Measurements from ENCODE around the gene TEX14. TPM values are rescaled to one million over a fixed set of nuclear protein-coding genes. Genes with fewer than 3 reads are reported as not detected.

Gene TEX14
- total RNA-seq, 3 donors from 2014 or later: 0.16 to 0.33 (median 0.29) TPM

GRCh38 chr17:58507123-58507634 lies 184.7 kb downstream of the TEX14 start:
- no peak for TF ChIP-seq POLR2AphosphoS5 (IDR thresholded peaks at IDR 0.05)
- TF ChIP-seq CTCF (IDR thresholded peaks at IDR 0.05): no peak
- TF ChIP-seq POLR2A (IDR thresholded peaks at IDR 0.05): no peak
- Histone ChIP-seq H3K36me3 (peaks cover 16% of the 10 kb centered on the region), H3K9me3 (no peaks in the 10 kb centered on the region), H3K27me3 (no peaks in the 10 kb centered on the region), H3K4me3 (no peak overlapping the region), H3K4me1 (no peaks in the 10 kb centered on the region), H3K27ac (no peak overlapping the region)
- intact Hi-C loops (cut with DNase I; ENCODE audit: low total_unique reads): loop anchor here (5.0 kb wide), 1 partner anchor 445 kb away; no protein-coding TSS in a partner anchor
- DNase-seq (ENCODE audit: low spot score in 2 of 2): no peak

Other genes starting within 250 kb of the TEX14 start
- gene HSF5, start 203.6 kb downstream of the TEX14 start, total RNA-seq: under 1 TPM; under 0.01 to 0.33 (median 0.32) TPM
- gene MTMR4, start 177.4 kb downstream of the TEX14 start, total RNA-seq: 10 to 100 TPM; 35.7 to 53.6 (median 42.7) TPM
- 10 to 100 TPM; 26.2 to 27.7 (median 27.5) TPM for gene RAD51C, start 557 bp upstream of the TEX14 start, total RNA-seq
- under 1 TPM; under 0.01 to 0.44 (median 0.16) TPM for gene PPM1E, start 63.8 kb upstream of the TEX14 start, total RNA-seq

Measured in breast epithelium (tissue), 4 donors.